PC-9 (cell line): Measurements from ENCODE around the gene GPR119.
"Not testable (repeated sequence)": the region's sequence is repeated elsewhere in the genome, so short reads cannot be mapped to it uniquely, and the experiment has no call there.

Experiments
- CTCF ChIP-seq: fragments of 200-600 bp; sonication (generic); conservative IDR thresholded peaks from 2 replicates; pipeline ENCODE4 v1.6.1; 2017; ENCODE audit warnings: mixed run types, antibody characterized with exemption, mild to moderate bottlenecking, moderate library complexity
- EZH2 ChIP-seq: fragments of 200-600 bp; sonication (generic); IDR thresholded peaks from 2 replicates; pipeline ENCODE4 v1.8.0; 2017; ENCODE audit warnings: antibody characterized with exemption, low read depth

GRCh38 chrX:130338869-130339268 lies 46.6 kb downstream of the GPR119 start:
- TF ChIP-seq CTCF, EZH2: not testable (repeated sequence)
